ENCODE data around the gene FRAT2. TPM values are rescaled to one million over a fixed set of nuclear protein-coding genes. Genes with fewer than 3 reads are reported as not detected.
A peak's percentile ranks its signal among the peaks of the same experiment; 100 is the strongest.

The FRAT2 gene
- polyA plus RNA-seq, 2 donors, result 7.2 to 9.6 TPM

- no peaks in the 10 kb centered on the region for H3K9me3 ChIP-seq (ENCODE audit: control insufficient read depth in 2 of 2, insufficient read depth in 1 of 2, low read depth in 1 of 2, low read length in 1 of 2)
- no peaks in the 10 kb centered on the region for H3K36me3 ChIP-seq (ENCODE audit: control insufficient read depth in 2 of 2, insufficient read depth in 2 of 2, low read length in 1 of 2)
- H3K27ac ChIP-seq (ENCODE audit: low read depth in 2 of 2, low read length in 1 of 2), result peak within 1 kb of the TSS; percentile 97 to 99
- H3K4me3 ChIP-seq (ENCODE audit: low read depth in 1 of 2, low read length in 2 of 2), result peak within 1 kb of the TSS; percentile 77 to 82
- H3K27me3 ChIP-seq (ENCODE audit: control insufficient read depth in 1 of 2, insufficient read depth in 2 of 2, low read length in 2 of 2), result no peaks in the 10 kb centered on the region
- WGBS, 2 donors, result 0 to 1% methylated on average over 65 to 79 of the region's 79 CpGs
- peaks cover 7 to 13% of the 10 kb centered on the region in 2 donors for H3K4me1 ChIP-seq (ENCODE audit: control insufficient read depth in 2 of 2, insufficient read depth in 2 of 2, low read length in 1 of 2)
Measured at GRCh38 chr10:97318772-97319651, 15.5 kb downstream of the FRAT2 start, which contains the start of gene FRAT1. Gene FRAT1 (plus strand): TSS chr10:97319271. CDS start chr10:97319454, 183 bp downstream.

GRCh38 chr10:97314671-97315070 lies 19.9 kb downstream of the FRAT2 start:
- Histone ChIP-seq H3K27ac (ENCODE audit: low read depth in 2 of 2, low read length in 1 of 2) (no peak overlapping the region), H3K4me1 (ENCODE audit: control insufficient read depth in 2 of 2, insufficient read depth in 2 of 2, low read length in 1 of 2) (no peaks in the 10 kb centered on the region), H3K36me3 (ENCODE audit: control insufficient read depth in 2 of 2, insufficient read depth in 2 of 2, low read length in 1 of 2) (no peaks in the 10 kb centered on the region), H3K4me3 (ENCODE audit: low read depth in 1 of 2, low read length in 2 of 2) (no peak overlapping the region), H3K27me3 (ENCODE audit: control insufficient read depth in 1 of 2, insufficient read depth in 2 of 2, low read length in 2 of 2) (no peaks in the 10 kb centered on the region), H3K9me3 (ENCODE audit: control insufficient read depth in 2 of 2, insufficient read depth in 1 of 2, low read depth in 1 of 2, low read length in 1 of 2) (no peaks in the 10 kb centered on the region)
- 45 to 52% methylated on average over 4 of the region's 4 CpGs for WGBS, 2 donors

GRCh38 chr10:97312897-97313296 lies 21.6 kb downstream of the FRAT2 start:
- H3K27ac ChIP-seq (ENCODE audit: low read depth in 2 of 2, low read length in 1 of 2), result no peak overlapping the region
- no peaks in the 10 kb centered on the region for H3K36me3 ChIP-seq (ENCODE audit: control insufficient read depth in 2 of 2, insufficient read depth in 2 of 2, low read length in 1 of 2)
- H3K27me3 ChIP-seq (ENCODE audit: control insufficient read depth in 1 of 2, insufficient read depth in 2 of 2, low read length in 2 of 2), result no peaks in the 10 kb centered on the region
- 84 to 89% methylated on average over 6 of the region's 6 CpGs for WGBS, 2 donors
- no peaks in the 10 kb centered on the region for H3K4me1 ChIP-seq (ENCODE audit: control insufficient read depth in 2 of 2, insufficient read depth in 2 of 2, low read length in 1 of 2)
- no peak overlapping the region for H3K4me3 ChIP-seq (ENCODE audit: low read depth in 1 of 2, low read length in 2 of 2)
- H3K9me3 ChIP-seq (ENCODE audit: control insufficient read depth in 2 of 2, insufficient read depth in 1 of 2, low read depth in 1 of 2, low read length in 1 of 2), result no peaks in the 10 kb centered on the region

- Histone ChIP-seq H3K36me3 (ENCODE audit: control insufficient read depth in 2 of 2, insufficient read depth in 2 of 2, low read length in 1 of 2) (no peaks in the 10 kb centered on the region), H3K4me3 (ENCODE audit: low read depth in 1 of 2, low read length in 2 of 2) (no peak overlapping the region), H3K4me1 (ENCODE audit: control insufficient read depth in 2 of 2, insufficient read depth in 2 of 2, low read length in 1 of 2) (no peaks in the 10 kb centered on the region), H3K27ac (ENCODE audit: low read depth in 2 of 2, low read length in 1 of 2) (no peak overlapping the region), H3K9me3 (ENCODE audit: control insufficient read depth in 2 of 2, insufficient read depth in 1 of 2, low read depth in 1 of 2, low read length in 1 of 2) (no peaks in the 10 kb centered on the region), H3K27me3 (ENCODE audit: control insufficient read depth in 1 of 2, insufficient read depth in 2 of 2, low read length in 2 of 2) (no peaks in the 10 kb centered on the region)
- 95 to 96% methylated on average over 4 of the region's 4 CpGs for WGBS, 2 donors
Measured at GRCh38 chr10:97311111-97311626, 23.4 kb downstream of the FRAT2 start.

- no peaks in the 10 kb centered on the region for H3K9me3 ChIP-seq (ENCODE audit: control insufficient read depth in 2 of 2, insufficient read depth in 1 of 2, low read depth in 1 of 2, low read length in 1 of 2)
- H3K27me3 ChIP-seq (ENCODE audit: control insufficient read depth in 1 of 2, insufficient read depth in 2 of 2, low read length in 2 of 2), result no peaks in the 10 kb centered on the region
- H3K4me3 ChIP-seq (ENCODE audit: low read depth in 1 of 2, low read length in 2 of 2), result no peak overlapping the region
- H3K4me1 ChIP-seq (ENCODE audit: control insufficient read depth in 2 of 2, insufficient read depth in 2 of 2, low read length in 1 of 2), result no peaks in the 10 kb centered on the region
- no peaks in the 10 kb centered on the region for H3K36me3 ChIP-seq (ENCODE audit: control insufficient read depth in 2 of 2, insufficient read depth in 2 of 2, low read length in 1 of 2)
- H3K27ac ChIP-seq (ENCODE audit: low read depth in 2 of 2, low read length in 1 of 2), result no peak overlapping the region
- 76 to 77% methylated on average over 10 of the region's 10 CpGs for WGBS, 2 donors
Measured at GRCh38 chr10:97307866-97308780, 26.4 kb downstream of the FRAT2 start.

- Histone ChIP-seq H3K27ac (ENCODE audit: low read depth in 2 of 2, low read length in 1 of 2) (no peak overlapping the region), H3K36me3 (ENCODE audit: control insufficient read depth in 2 of 2, insufficient read depth in 2 of 2, low read length in 1 of 2) (no peaks in the 10 kb centered on the region), H3K4me1 (ENCODE audit: control insufficient read depth in 2 of 2, insufficient read depth in 2 of 2, low read length in 1 of 2) (no peaks in the 10 kb centered on the region), H3K4me3 (ENCODE audit: low read depth in 1 of 2, low read length in 2 of 2) (no peak overlapping the region), H3K27me3 (ENCODE audit: control insufficient read depth in 1 of 2, insufficient read depth in 2 of 2, low read length in 2 of 2) (no peaks in the 10 kb centered on the region), H3K9me3 (ENCODE audit: control insufficient read depth in 2 of 2, insufficient read depth in 1 of 2, low read depth in 1 of 2, low read length in 1 of 2) (no peaks in the 10 kb centered on the region)
- WGBS, 2 donors, result 57 to 89% methylated on average over 1 of the region's 1 CpG
Measured at GRCh38 chr10:97307441-97307840, 27.1 kb downstream of the FRAT2 start.

GRCh38 chr10:97302088-97302791 lies 32.3 kb downstream of the FRAT2 start:
- Histone ChIP-seq H3K27me3 (ENCODE audit: control insufficient read depth in 1 of 2, insufficient read depth in 2 of 2, low read length in 2 of 2) (no peaks in the 10 kb centered on the region), H3K9me3 (ENCODE audit: control insufficient read depth in 2 of 2, insufficient read depth in 1 of 2, low read depth in 1 of 2, low read length in 1 of 2) (no peaks in the 10 kb centered on the region), H3K27ac (ENCODE audit: low read depth in 2 of 2, low read length in 1 of 2) (no peak overlapping the region), H3K4me3 (ENCODE audit: low read depth in 1 of 2, low read length in 2 of 2) (no peak overlapping the region), H3K36me3 (ENCODE audit: control insufficient read depth in 2 of 2, insufficient read depth in 2 of 2, low read length in 1 of 2) (no peaks in the 10 kb centered on the region), H3K4me1 (ENCODE audit: control insufficient read depth in 2 of 2, insufficient read depth in 2 of 2, low read length in 1 of 2) (no peaks in the 10 kb centered on the region)
- 91 to 93% methylated on average over 11 of the region's 11 CpGs for WGBS, 2 donors

GRCh38 chr10:97300980-97301379 lies 33.5 kb downstream of the FRAT2 start:
- Histone ChIP-seq H3K4me1 (ENCODE audit: control insufficient read depth in 2 of 2, insufficient read depth in 2 of 2, low read length in 1 of 2) (no peaks in the 10 kb centered on the region), H3K9me3 (ENCODE audit: control insufficient read depth in 2 of 2, insufficient read depth in 1 of 2, low read depth in 1 of 2, low read length in 1 of 2) (no peaks in the 10 kb centered on the region), H3K36me3 (ENCODE audit: control insufficient read depth in 2 of 2, insufficient read depth in 2 of 2, low read length in 1 of 2) (no peaks in the 10 kb centered on the region), H3K4me3 (ENCODE audit: low read depth in 1 of 2, low read length in 2 of 2) (no peak overlapping the region), H3K27ac (ENCODE audit: low read depth in 2 of 2, low read length in 1 of 2) (no peak overlapping the region), H3K27me3 (ENCODE audit: control insufficient read depth in 1 of 2, insufficient read depth in 2 of 2, low read length in 2 of 2) (no peaks in the 10 kb centered on the region)
- 93 to 100% methylated on average over 3 of the region's 3 CpGs for WGBS, 2 donors

GRCh38 chr10:97298223-97298571 lies 36.3 kb downstream of the FRAT2 start:
- no peaks in the 10 kb centered on the region for H3K27me3 ChIP-seq (ENCODE audit: control insufficient read depth in 1 of 2, insufficient read depth in 2 of 2, low read length in 2 of 2)
- H3K9me3 ChIP-seq (ENCODE audit: control insufficient read depth in 2 of 2, insufficient read depth in 1 of 2, low read depth in 1 of 2, low read length in 1 of 2), result no peaks in the 10 kb centered on the region
- no peaks in the 10 kb centered on the region for H3K36me3 ChIP-seq (ENCODE audit: control insufficient read depth in 2 of 2, insufficient read depth in 2 of 2, low read length in 1 of 2)
- no peak overlapping the region for H3K27ac ChIP-seq (ENCODE audit: low read depth in 2 of 2, low read length in 1 of 2)
- no peak overlapping the region for H3K4me3 ChIP-seq (ENCODE audit: low read depth in 1 of 2, low read length in 2 of 2)
- 77 to 80% methylated on average over 3 of the region's 3 CpGs for WGBS, 2 donors
- H3K4me1 ChIP-seq (ENCODE audit: control insufficient read depth in 2 of 2, insufficient read depth in 2 of 2, low read length in 1 of 2), result no peaks in the 10 kb centered on the region
